Measurements from ENCODE around the gene CAPN1.

GRCh38 chr11:65218446-65218845, 36.7 kb downstream of the CAPN1 start:
- TF ChIP-seq CTCF (IDR thresholded peaks at IDR 0.05; ENCODE audit: insufficient read depth, low read length) (no peak), POLR2AphosphoS5 (IDR thresholded peaks at IDR 0.05; ENCODE audit: low read depth) (no peak), GABPA (IDR thresholded peaks at IDR 0.05; ENCODE audit: low read depth) (no peak), REST (IDR thresholded peaks at IDR 0.05; ENCODE audit: insufficient replicate concordance, low read depth) (no peak), SPI1 (IDR thresholded peaks at IDR 0.05; ENCODE audit: borderline replicate concordance, low read depth) (no peak)
